HepG2 (cell line): ENCODE data around the gene DTWD2. TPM values are rescaled to one million over a fixed set of nuclear protein-coding genes. Genes with fewer than 3 reads are reported as not detected.

Experiments used
- AHR ChIP-seq: IDR thresholded peaks from 2 replicates; pipeline ENCODE4 v1.6.1; 2018; ENCODE audit warnings: missing genetic modification reagents, missing compliant biosample characterization
- ELF3 ChIP-seq: IDR thresholded peaks from 2 replicates; pipeline ENCODE4 v1.6.1; 2016; ENCODE audit warnings: missing genetic modification reagents, missing compliant biosample characterization
- HMGXB3 ChIP-seq: sonication (generic); formaldehyde crosslinking; IDR thresholded peaks from 2 replicates; pipeline ENCODE4 v1.4.0; 2020; ENCODE audit warnings: missing genetic modification reagents, borderline replicate concordance
- NRL ChIP-seq: sonication (generic); formaldehyde crosslinking; IDR thresholded peaks from 2 replicates; pipeline ENCODE4 v1.5.0; 2020; ENCODE audit warnings: missing genetic modification reagents, mild to moderate bottlenecking, moderate library complexity, borderline replicate concordance
- PLRG1 ChIP-seq: fragments of 450-650 bp; conservative IDR thresholded peaks from 2 replicates; pipeline ENCODE4 v1.6.1; 2016
- PRDM4 ChIP-seq: sonication (generic); formaldehyde crosslinking; IDR thresholded peaks from 2 replicates; pipeline ENCODE4 v1.9.0; 2021; ENCODE audit warnings: missing genetic modification reagents, borderline replicate concordance
- SP5 ChIP-seq: IDR thresholded peaks from 2 replicates; pipeline ENCODE4 v1.6.1; 2016; ENCODE audit warnings: low read depth, borderline replicate concordance
- ZBTB42 ChIP-seq: sonication (generic); formaldehyde crosslinking; IDR thresholded peaks from 2 replicates; pipeline ENCODE4 v1.5.0; 2020; ENCODE audit warnings: mild to moderate bottlenecking, missing genetic modification reagents
- ZNF543 ChIP-seq: sonication (generic); formaldehyde crosslinking; IDR thresholded peaks from 2 replicates; pipeline ENCODE4 v1.4.0; 2020; ENCODE audit warnings: mild to moderate bottlenecking, missing genetic modification reagents
- ZNF644 ChIP-seq: IDR thresholded peaks from 2 replicates; pipeline ENCODE4 v1.6.1; 2016; ENCODE audit warnings: low read depth
- ZNF746 ChIP-seq: sonication (generic); formaldehyde crosslinking; IDR thresholded peaks from 2 replicates; pipeline ENCODE4 v1.8.0; 2022; ENCODE audit warnings: mild to moderate bottlenecking, missing genetic modification reagents
- ZNF879 ChIP-seq: sonication (generic); formaldehyde crosslinking; IDR thresholded peaks from 2 replicates; pipeline ENCODE4 v1.8.1; 2023; ENCODE audit warnings: missing genetic modification reagents
- polyA plus RNA-seq, 8 experiments: library from polyadenylated mRNA; depleted of rRNA in 3 of 8; stranded (reverse) in 7 of 8; unstranded in 1 of 8; fragments of >200 nt; fragmentation: Illumina TruSeq in 4 of 8; extraction: Trizol in 4 of 8; gene quantifications; 2 replicates each; pipeline versions ENCODE4 v1.2.1 to v1.2.3, GENCODE V29; 2011 to 2016; ENCODE audit warnings: low read depth in 4 of 8, missing spikeins in 1 of 8, mixed read lengths in 1 of 8; ENCODE audit not compliant: insufficient read depth in 1 of 8
- total RNA-seq, 5 experiments: library from RNA; depleted of rRNA; stranded (reverse); fragments of >200 nt; fragmentation: Illumina TruSeq; extraction: Trizol; gene quantifications; 2 replicates each; pipeline ENCODE4 v1.2.3, GENCODE V29; 2016; ENCODE audit warnings: low read depth in 1 of 5

The DTWD2 gene
- total and polyA plus RNA-seq, 2 of the 13 experiments (the other 11 are each of a cell fraction or from before 2014, with no cell fraction given) = 1.6 to 6.0 TPM

GRCh38 chr5:119022017-119022745 lies 33.8 kb upstream of the DTWD2 start (continued):
- no peak for TF ChIP-seq ZNF543
- TF ChIP-seq ZNF644 (CRISPR knock-in tag) = no peak
- TF ChIP-seq ELF3 (CRISPR knock-in tag) = no peak
- TF ChIP-seq PLRG1 = no peak
- no peak for TF ChIP-seq SP5
- TF ChIP-seq HMGXB3 (CRISPR knock-in tag) = no peak
- TF ChIP-seq ZBTB42 (CRISPR knock-in tag) = no peak
- TF ChIP-seq AHR = no peak
- TF ChIP-seq ZNF879 (CRISPR knock-in tag) = no peak
- TF ChIP-seq PRDM4 (CRISPR knock-in tag) = no peak
- no peak for TF ChIP-seq NRL (CRISPR knock-in tag)
- TF ChIP-seq ZNF746 = no peak
